GM19438 (cell line): Measurements from ENCODE around the gene HDAC5.
"Not testable (repeated sequence)": the region's sequence is repeated elsewhere in the genome, so short reads cannot be mapped to it uniquely, and the experiment has no call there.

ENCODE experiments used
- ATAC-seq: cut with Tn5 transposase; IDR thresholded peaks from one replicate; pipeline ENCODE4 v1.9.1; 2021; ENCODE audit warnings: low read depth; ENCODE audit not compliant: unreplicated experiment

Gene HDAC5

DNA sequence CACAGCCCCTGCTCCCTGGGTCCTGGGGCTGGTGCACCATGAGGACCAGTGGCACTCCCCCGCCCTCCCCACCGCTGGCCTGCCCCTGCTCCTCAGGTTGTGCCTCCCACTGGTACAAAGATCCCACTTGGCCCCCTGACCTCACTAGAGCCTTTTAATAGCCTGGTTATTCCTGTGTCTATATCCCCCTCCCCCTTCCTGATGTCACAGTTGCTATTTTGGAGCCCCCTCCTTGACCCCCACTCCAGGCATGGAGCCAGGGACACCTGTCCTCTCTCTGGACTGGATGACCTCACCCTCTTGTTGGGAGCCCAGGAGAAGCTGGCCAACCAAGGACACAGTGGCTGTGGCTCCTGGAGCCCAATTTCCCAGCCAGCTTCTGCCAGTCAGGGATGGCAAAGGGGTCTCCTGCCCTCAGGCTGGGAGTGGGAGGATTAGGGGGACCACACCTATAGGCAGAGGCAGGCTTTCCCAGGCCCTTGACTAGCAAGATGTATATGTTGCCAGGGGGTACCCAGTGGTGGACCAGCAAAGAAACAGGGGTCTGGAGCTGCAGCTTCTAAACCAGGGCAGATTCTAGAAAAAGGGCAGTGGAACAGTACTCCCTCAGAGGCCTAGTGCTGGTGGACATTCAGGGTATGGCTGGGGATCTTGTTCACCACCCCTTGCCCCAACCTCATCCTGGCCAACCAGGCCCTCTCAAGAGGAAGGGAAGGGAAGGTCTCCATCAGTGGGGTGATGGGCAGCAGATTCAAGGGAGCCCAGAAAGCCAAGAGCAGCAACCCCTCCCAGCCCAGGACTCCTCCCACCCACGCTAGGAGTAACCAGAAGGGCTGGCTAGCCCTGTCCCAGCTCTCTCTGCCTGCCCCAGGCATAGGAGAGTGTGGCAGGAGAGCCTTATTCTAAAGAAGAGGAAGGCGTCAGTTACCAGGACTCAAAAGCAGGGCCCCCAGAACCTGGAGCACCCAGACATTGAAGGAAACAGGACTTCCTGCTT, 10.9 kb downstream of the HDAC5 start:
- ATAC-seq: no peak

DNA sequence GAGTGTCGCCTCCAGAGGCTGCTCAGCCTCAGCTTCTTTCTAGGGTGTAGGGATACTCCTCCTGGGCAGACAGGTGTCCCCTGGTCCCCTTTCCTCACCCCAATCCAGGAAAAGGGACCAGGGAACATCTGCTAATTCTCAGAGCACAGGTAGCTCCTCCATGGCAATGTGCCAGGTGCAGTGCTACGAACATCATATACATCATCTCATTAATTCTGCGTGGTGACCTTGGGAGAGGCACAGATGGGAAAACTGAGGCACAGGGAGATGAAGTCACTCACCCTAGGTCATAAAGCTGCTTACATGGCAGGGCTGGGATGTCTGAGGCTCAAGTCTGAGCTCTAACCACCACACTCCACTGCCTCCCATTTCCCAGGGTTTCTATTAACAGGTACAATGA, 11.7 kb downstream of the HDAC5 start:
- ATAC-seq: no peak

DNA sequence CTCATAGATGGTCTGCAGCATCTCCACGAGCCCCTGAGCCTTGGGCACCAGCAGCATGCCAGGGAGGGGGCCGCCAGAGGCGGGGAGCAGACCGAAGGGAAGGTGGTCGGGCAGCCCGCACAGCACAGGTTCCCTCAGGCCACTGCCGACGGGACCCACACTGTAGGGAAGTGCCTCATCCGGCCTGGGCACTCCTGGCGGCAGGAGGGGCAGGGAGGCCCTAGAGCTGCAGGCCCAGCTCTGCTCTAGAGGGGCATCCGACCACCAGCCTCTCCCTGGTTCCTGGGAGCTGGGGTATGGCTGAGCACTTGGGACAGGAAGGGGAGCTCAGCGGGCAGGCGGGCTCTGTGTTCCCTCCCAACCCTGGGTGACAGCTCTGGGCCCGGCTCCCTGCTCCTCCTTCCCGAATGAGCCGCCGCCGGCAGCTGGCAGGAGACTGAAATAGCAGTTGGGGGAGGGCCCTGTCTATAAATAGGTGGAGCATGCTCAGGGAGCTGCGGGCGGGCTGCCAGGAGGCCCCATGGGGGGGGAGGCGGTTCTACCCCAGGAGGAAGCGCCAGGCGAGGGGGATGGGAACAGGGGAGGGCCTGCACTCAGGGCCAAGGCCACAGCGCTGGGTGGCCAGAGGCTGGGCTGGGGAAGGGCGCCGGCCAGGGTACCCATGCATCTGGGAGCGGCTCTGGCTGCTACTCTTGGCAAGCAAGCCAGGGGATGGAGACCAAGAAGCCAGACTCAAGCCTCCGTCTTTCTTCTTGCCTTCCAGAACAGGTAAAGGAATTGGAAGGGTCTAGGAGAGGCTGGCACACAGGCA, 12.4 kb downstream of the HDAC5 start:
- no peak for ATAC-seq

- no peak for ATAC-seq
Observed at GRCh38 chr17:44110011-44110686, 13.3 kb downstream of the HDAC5 start.

DNA sequence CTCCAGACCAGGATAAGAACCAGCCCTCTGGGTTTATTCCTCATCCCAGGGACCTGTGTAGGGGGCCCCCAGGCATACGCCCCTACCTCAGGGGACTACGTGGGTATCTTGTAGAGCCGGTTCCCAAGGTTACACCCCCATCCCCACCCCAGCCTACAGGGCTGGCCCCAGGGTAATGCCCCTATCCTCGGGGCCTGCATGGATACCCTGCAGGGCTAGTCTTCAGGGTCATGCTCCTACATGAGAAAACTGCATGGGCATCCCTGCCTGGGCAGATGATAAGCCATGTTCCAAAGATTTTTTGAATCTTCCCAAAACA, 14.2 kb downstream of the HDAC5 start:
- ATAC-seq: no peak

GRCh38 chr17:44108440-44109311, 14.8 kb downstream of the HDAC5 start:
- ATAC-seq: no peak

- ATAC-seq: no peak
Observed at GRCh38 chr17:44106801-44107200, 16.6 kb downstream of the HDAC5 start.

GRCh38 chr17:44105941-44106340, 17.5 kb downstream of the HDAC5 start:
- ATAC-seq: no peak

GRCh38 chr17:44105483-44105882, 18.0 kb downstream of the HDAC5 start:
- ATAC-seq: no peak

DNA sequence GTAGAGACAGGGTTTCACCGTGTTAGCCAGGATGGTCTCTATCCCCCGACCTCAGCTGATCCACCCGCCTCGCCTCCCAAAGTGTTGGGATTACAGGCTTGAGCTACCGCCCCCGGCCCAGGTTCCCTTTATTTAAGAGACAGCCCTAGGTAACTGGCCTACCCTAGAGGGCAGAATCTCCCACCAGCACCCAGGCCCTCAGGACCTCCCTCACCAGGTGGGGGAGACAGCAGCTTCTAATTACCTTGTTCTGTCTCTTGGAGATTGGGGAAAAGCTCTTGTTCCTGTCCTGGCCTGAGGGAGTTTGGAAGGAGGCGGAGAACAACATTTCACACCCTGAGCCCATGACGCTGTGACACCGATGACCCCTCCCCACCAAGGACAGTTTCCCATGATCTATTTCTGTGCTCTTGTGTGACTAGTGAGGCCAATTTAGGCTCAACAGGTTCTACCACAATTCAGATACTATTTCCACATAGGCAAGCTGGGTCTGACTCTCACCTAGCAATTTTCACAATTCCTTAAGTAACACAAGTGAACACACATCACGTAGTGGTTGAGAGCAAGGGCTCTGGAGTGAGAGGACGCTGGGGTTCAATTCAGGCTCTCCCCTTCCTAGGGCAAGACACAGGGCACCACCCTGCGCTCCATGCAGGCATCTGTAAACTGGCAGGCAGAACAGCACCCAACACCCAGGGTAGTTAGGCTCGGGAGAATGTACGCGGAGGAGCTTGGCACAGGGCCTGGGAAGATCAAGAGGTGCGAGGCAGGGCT, 20.4 kb downstream of the HDAC5 start:
- no peak for ATAC-seq

DNA sequence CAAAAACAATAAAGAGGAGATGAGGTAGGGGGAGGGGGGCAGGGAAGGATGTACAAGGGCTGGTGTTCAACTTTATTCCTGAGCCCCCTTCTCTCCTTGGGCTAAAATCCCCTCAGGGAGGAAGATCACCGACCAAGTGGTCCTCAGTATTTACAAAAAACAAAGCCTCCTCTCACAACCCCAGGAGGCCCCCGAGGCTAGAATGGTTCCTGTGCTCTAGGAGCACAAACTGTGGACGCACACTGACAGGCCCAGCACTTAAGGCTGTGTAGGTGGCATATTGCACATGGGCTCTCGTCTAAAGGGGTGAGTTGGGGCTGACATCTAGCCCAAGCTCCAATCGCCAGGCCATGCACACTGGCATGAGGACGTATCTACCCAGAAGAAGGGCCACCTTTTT, 21.6 kb downstream of the HDAC5 start:
- not testable (repeated sequence) for ATAC-seq

GRCh38 chr17:44097110-44097958, 26.1 kb downstream of the HDAC5 start:
- ATAC-seq: no peak

- ATAC-seq: no peak
Observed at GRCh38 chr17:44095647-44096496, 27.6 kb downstream of the HDAC5 start.

GRCh38 chr17:44095388-44095646, 28.1 kb downstream of the HDAC5 start:
- no peak for ATAC-seq

DNA sequence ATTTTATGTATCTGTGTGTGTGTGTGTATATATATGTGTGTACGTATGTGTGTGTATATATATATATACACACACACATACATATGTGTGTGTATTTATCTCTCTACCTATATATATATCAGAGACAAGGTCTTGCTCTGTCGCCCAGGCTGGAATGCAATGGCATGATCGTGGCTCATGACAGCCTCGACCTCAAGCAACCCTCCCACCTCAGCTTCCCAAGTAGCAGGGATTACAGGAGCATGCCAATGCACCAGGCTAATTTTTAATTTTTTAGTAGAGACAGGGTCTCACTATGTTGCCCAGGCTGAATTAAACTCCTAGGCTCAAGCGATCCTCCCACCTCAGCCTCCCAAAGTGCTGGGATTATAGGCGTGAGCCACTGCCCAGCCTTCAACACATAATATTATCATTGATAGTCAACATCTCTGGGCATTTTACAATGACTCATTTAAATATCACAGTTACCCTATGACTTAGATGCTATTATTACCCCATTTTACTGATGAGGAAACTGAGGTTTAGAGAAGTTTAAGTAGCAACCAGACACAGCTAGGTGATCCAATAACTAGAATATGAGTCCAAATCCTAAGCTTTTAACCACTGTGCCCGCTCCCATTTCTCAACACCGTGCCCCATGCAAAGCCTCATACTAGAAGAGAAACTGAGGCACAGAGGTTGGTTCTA, 28.6 kb downstream of the HDAC5 start:
- no peak for ATAC-seq

DNA sequence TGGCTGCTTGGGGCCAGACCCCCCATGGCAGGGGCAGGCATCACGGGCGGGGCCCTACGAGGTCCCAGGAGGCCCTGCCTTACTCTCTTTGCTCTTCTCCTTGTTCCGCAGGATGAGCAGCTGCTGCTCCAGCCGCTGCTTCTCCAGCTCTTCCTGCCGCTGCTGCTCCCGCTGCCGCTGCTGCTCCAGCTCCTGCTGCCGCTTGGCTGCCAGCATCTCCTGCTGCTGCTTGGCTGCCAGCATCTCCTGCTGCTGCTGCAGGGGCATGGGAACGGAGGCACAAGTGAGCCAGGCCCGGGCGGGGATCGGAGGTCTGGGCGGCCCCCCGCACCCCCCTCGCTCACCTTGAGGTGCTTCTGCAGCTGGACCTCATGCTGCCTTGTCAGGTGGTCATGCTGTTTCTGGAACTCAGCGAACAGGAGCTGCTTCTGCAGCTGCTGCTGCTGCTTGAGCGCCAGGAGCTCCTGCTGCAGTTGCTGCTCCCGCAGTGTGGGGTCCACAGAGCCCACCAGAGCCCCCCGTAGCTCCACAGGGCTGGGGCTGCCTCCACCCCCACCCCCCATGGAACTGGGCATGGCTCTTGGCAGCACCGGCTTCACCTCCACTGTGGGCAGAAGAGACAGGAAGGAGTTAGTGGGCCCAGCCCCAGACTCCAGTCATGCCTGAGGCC, 30.1 kb downstream of the HDAC5 start:
- ATAC-seq: no peak

GRCh38 chr17:44092051-44092450, 31.4 kb downstream of the HDAC5 start:
- no peak for ATAC-seq
